NCI-H146 treated with DMSO at 0.1 percent for 48 hours (cell line): ENCODE measurements around the gene OR7G2.
"Not testable (repeated sequence)": the region's sequence is repeated elsewhere in the genome, so short reads cannot be mapped to it uniquely, and the experiment has no call there.

ENCODE experiments used
- DNase-seq: peaks from one replicate; lab custom pipeline; 2025; ENCODE audit not compliant: unreplicated experiment; lab: John Stamatoyannopoulos, UW

OR7G2 gene

GRCh38 chr19:9075064-9075949 is 32.0 kb downstream of the OR7G2 start:
- no peak for DNase-seq

DNA sequence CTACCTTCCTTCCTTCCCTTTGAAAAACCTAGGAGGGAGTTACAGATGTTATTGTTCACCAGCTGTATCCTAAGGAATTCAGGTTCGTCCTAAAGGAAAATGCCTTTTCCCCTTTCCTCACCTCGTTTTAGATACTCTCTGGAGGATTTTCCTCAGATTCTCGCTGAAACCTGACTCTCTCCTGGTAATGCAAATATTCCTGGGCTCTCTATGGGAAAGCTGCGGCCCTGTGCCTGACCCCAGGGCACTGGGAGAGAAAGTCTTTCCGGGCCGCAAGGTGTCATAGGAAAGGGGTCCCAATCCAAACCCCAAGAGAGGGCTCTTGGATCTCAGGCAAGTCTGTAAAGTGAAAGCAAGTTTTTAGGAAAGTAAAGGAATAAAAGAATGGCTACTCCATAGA is 33.5 kb downstream of the OR7G2 start:
- no peak for DNase-seq

DNA sequence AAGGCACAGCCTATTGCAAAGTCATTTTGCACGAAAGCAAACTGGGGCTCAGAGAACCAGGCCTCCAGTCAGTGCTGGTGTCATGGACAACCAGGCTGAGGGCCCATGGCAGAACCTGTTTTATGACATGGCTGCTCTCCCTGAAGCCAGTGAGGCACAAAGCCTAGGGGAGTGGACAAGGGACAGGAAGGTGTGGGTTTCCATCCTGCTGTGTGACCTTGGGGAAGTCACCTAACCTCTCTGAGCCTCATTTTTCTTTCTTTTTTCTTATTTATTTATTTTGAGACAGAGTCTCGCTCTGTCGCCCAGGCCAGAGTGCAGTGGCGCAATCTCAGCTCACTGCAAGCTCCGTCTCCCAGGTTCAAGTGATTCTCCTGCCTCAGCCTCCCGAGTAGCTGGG is 35.6 kb downstream of the OR7G2 start:
- DNase-seq, result not testable (repeated sequence)

DNA sequence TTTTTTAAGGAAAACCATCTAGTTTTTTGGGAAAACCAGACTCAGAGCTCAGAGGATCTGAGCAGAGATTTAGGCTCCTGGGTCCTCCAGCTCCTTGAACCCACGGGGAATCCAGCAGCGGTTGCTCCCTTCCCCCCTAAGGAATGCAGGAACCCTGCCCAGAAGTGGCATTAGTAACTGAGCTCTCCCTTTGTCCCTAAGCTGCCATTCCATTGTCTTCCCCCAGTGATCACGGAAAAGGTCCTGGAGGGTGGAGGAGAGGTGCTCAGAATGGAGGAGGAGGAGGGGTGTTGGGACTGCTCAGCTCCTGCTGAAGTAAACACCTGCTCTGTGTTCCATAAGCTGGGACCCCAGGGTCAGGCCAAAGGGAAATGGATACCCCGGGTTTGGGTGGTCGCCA is 37.2 kb downstream of the OR7G2 start:
- no peak for DNase-seq

DNA sequence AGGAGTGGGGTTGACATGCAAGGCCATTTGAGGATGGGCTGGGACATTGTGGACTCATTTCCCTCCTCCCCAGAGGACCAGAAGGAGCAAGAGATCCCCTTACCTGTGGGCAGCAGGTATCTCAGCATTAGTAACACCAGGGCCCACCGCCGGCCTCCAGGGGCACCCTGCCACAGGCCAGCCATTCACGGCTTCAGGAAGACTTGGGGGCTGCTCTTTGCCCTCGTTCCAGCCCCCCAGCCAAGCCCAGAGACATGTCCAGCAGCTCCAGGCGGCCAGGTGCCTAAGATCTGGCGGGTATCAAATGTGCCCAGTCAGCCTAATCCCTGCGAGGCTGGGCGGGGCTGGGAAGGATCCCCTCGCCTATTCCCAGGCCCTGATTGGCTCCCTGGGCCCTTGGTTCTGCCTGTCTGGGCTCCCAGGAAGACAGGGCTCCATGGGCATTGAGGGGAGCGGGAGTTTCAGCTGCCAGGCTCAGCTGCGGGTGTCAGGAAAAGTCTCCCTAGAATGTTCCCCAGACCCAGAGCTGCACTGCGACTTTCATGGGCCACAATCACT is 41.7 kb downstream of the OR7G2 start:
- no peak for DNase-seq

- no peak for DNase-seq
Measured at GRCh38 chr19:9061879-9062278, 45.4 kb downstream of the OR7G2 start.

DNA sequence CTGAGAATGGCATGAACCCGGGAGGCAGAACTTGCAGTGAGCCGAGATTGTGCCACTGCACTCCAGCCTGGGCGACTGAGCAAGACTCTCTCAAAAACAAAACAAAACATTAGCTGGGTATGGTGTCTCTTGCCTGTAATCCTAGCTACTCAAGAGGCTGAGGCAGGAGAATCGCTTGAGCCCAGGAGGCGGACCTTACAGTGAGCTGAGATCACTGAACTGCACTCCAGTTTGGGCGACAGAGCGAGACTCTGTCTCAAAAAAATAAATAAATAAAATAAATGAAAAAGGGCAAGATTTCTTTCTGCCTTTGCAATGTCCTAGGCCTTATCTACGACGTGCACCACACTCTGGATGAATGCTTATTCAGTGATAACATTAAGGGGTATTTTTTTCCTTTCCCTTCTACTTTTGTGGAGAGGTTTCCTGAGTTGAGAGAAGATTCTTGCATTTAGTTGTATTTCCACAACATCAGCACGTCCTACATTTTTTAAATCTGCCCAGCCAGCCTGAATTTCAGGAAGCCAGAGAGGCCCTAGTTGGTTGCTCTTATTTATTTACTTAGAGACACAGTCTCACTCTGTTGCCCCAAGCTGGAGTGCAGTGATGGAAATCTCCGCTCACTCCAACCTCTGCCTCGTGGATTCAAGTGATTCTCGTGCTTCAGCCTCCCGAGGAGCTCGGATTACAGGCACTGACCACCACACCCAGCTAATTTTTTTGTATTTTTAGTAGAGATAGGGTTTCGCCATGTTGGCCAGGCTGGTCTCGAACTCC is 46.5 kb downstream of the OR7G2 start:
- no peak for DNase-seq

GRCh38 chr19:9058905-9059667 is 48.2 kb downstream of the OR7G2 start:
- no peak for DNase-seq

- DNase-seq, result no peak
Measured at GRCh38 chr19:9057505-9058258, 49.6 kb downstream of the OR7G2 start.

GRCh38 chr19:9056131-9056530 is 51.1 kb downstream of the OR7G2 start:
- DNase-seq, result not testable (repeated sequence)

DNA sequence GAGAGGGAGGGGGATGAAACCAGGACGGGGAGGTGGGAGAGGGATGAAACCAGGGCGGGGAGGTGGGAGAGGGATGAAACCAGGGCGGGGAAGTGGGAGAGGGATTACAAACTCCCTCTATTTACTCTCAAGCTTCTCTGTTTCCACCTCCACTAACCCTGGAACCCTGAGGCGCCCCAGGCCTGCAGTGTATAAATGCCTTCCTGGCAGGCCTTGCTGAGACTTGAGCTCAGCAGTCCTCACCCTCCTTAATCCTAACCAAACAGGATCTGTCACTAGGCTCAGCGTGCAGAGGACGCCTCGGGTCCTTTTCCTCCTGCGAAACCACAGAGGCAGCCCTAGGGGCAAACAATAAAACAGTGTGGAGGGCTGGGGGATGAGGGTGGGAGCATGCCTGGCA is 52.5 kb downstream of the OR7G2 start:
- no peak for DNase-seq

DNA sequence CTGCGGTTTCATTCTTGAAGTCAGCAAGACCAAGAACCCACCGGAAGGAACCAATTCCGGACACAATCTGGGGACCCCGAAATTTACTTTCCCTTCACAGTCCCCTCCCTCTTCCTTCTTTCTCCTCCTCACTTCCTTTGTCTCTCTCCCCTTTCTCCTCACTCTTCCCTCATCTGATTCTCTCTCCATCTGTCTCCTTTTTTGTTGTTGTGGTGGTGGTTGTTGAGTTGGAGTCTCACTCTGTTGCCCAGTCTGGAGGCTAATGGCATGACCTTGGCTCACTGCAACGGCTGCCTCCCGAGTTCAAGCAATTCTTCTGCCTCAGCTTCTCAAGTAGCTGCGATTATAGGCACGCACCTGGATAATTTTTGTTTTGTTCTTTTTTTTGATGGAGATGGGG is 53.1 kb downstream of the OR7G2 start:
- no peak for DNase-seq

- not testable (repeated sequence) for DNase-seq
Measured at GRCh38 chr19:9053674-9054073, 53.6 kb downstream of the OR7G2 start.

DNA sequence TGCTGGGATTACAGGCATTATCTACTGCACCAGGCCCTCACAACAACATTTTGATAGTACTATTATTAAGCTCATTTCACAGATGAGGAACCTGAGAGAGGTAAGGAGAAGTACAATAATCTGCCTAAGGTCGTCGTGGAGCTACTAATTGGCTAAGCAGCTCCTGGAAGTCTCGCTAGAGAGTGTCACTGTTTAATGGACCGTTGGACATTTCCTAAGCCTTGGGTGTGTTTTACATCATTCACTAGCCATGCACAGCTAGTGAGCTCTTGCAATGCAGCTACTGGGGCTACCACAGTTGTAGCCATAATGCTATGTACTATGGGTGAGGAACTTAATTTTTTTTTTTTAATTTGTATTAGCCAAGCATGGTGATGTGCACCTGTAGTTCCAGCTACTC is 54.4 kb downstream of the OR7G2 start:
- DNase-seq, result no peak
